K562 (cell line): ENCODE measurements around the gene OXSR1. TPM values are rescaled to one million over a fixed set of nuclear protein-coding genes. Genes with fewer than 3 reads are reported as not detected.

Source experiments
- CREB1 ChIP-seq, 2 experiments: sonication (generic) in 1 of 2; formaldehyde crosslinking in 1 of 2; IDR thresholded peaks; 2 replicates each; pipeline versions ENCODE4 v1.6.1 to v1.8.0; 2012 to 2022; ENCODE audit warnings: inconsistent platforms in 1 of 2, mild to moderate bottlenecking in 1 of 2, missing genetic modification reagents in 1 of 2, moderate library complexity in 1 of 2
- GABPA ChIP-seq: fragments of 200-800 bp; sonication (Bioruptor generic); conservative IDR thresholded peaks from 2 replicates; pipeline ENCODE4 v1.6.1; 2016; ENCODE audit warnings: low read depth, missing genetic modification characterization, missing compliant biosample characterization
- L3MBTL2 ChIP-seq: fragments of 450-650 bp; IDR thresholded peaks from 2 replicates; pipeline ENCODE4 v1.6.1; 2016; ENCODE audit warnings: mild to moderate bottlenecking, moderate library complexity
- MEIS2 ChIP-seq: fragments of 450-650 bp; IDR thresholded peaks from 2 replicates; pipeline ENCODE4 v1.6.1; 2014; ENCODE audit warnings: mild to moderate bottlenecking; ENCODE audit not compliant: partially characterized antibody
- NFYB ChIP-seq: IDR thresholded peaks from 2 replicates; pipeline ENCODE4 v1.6.1; 2011; ENCODE audit warnings: mild to moderate bottlenecking, moderate library complexity; ENCODE audit not compliant: insufficient read length; ENCODE audit errors: extremely low read depth
- SETDB1 ChIP-seq: IDR thresholded peaks from one replicate; pipeline ENCODE4 v1.6.1; 2012; ENCODE audit warnings: low read length, control low read depth, inconsistent platforms
- ZNF311 ChIP-seq: fragments of 250-450 bp; sonication (Bioruptor Pico); IDR thresholded peaks from 2 replicates; pipeline ENCODE4 v1.4.0; 2020; ENCODE audit warnings: mild to moderate bottlenecking, moderate library complexity
- ZNF384 ChIP-seq: IDR thresholded peaks from 2 replicates; pipeline ENCODE4 v1.6.1; 2012; ENCODE audit warnings: low read depth, low read length, improper control_type of control experiment
- ZNF586 ChIP-seq: fragments of 450-650 bp; formaldehyde crosslinking; conservative IDR thresholded peaks from 2 replicates; pipeline ENCODE4 v1.4.0; 2020; ENCODE audit warnings: mild to moderate bottlenecking, moderate library complexity
- ZNF79 ChIP-seq: fragments of 250-450 bp; sonication (Bioruptor Pico); IDR thresholded peaks from 2 replicates; pipeline ENCODE4 v1.4.0; 2020; ENCODE audit warnings: low read depth, mild to moderate bottlenecking, moderate library complexity
- ZSCAN32 ChIP-seq: fragments of 450-650 bp; formaldehyde crosslinking; IDR thresholded peaks from 2 replicates; pipeline ENCODE4 v1.4.0; 2020; ENCODE audit warnings: mild to moderate bottlenecking, moderate library complexity
- polyA plus RNA-seq, 8 experiments: library from polyadenylated mRNA; depleted of rRNA in 4 of 8; stranded (reverse) in 5 of 8; unstranded in 3 of 8; fragments of >200 nt; fragmentation: Nextera tagmentation in 2 of 8; fragmentation: Illumina TruSeq in 1 of 8; extraction: Ambion mirVana in 2 of 8; extraction: Trizol in 1 of 8; gene quantifications; 2 replicates each; pipeline versions ENCODE4 v1.2.1 to v1.2.3, GENCODE V29; 2011 to 2014; ENCODE audit warnings: inconsistent platforms in 1 of 8, missing spikeins in 1 of 8
- total RNA-seq, 7 experiments: library from RNA; depleted of rRNA in 6 of 7; stranded (reverse); fragments of >200 nt in 6 of 7; fragmentation: Illumina TruSeq in 2 of 7; extraction: Trizol in 2 of 7; gene quantifications; 2 replicates each; pipeline versions ENCODE4 v1.2.1 to v1.2.3, GENCODE V29; 2011 to 2021; ENCODE audit warnings: low replicate concordance in 1 of 7
- TF ChIP-seq, protein P1 (sequence below): fragments of 450-650 bp; IDR thresholded peaks from 2 replicates; pipeline ENCODE4 v1.6.1; 2016; ENCODE audit warnings: mild to moderate bottlenecking, moderate library complexity
- TF ChIP-seq, protein P2 (sequence below): fragments of 450-650 bp; IDR thresholded peaks from 2 replicates; pipeline ENCODE4 v1.6.1; 2016; ENCODE audit warnings: missing biosample characterization, missing genetic modification characterization

Gene OXSR1
- total and polyA plus RNA-seq, 9 of the 15 experiments (the other 6 are each of a cell fraction or from before 2014, with no cell fraction given), result 15.7 to 87.6 (median 48.7) TPM

DNA sequence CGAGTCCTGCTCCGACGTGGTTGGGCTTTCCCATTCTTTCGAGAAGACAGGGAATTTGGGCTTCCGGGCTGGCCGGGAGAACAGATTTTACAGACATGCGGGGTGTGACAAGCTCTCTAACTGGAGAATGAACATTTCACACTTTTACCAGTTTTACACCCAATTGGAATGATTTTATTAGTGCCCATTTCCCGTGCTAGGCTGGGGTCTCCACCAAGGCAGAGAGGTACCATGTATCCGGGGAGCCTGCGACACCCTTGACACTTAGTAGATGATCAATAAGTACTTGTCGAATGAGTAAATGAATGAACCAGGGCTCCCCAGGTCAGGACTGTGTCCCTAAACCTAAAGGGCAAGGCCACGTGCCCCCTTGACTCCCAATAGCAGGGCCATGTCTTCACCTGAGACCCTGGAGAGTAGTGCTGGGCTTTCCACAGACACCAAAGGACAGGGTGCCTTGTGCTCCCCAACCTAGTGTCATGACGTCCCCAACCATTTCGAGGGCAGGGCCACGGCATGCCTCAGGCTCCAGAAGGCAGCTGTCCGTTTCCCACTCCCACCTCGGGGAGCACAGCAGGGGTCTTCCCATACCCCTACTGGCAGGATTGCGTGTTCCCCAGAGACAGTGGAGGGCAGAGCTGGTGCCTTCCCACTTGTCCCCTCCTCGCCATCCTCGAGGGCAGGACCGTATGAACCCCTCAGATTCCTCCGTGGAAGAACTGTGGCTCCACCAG lies 27.6 kb upstream of the OXSR1 start (continued):
- TF ChIP-seq, protein P1, sequence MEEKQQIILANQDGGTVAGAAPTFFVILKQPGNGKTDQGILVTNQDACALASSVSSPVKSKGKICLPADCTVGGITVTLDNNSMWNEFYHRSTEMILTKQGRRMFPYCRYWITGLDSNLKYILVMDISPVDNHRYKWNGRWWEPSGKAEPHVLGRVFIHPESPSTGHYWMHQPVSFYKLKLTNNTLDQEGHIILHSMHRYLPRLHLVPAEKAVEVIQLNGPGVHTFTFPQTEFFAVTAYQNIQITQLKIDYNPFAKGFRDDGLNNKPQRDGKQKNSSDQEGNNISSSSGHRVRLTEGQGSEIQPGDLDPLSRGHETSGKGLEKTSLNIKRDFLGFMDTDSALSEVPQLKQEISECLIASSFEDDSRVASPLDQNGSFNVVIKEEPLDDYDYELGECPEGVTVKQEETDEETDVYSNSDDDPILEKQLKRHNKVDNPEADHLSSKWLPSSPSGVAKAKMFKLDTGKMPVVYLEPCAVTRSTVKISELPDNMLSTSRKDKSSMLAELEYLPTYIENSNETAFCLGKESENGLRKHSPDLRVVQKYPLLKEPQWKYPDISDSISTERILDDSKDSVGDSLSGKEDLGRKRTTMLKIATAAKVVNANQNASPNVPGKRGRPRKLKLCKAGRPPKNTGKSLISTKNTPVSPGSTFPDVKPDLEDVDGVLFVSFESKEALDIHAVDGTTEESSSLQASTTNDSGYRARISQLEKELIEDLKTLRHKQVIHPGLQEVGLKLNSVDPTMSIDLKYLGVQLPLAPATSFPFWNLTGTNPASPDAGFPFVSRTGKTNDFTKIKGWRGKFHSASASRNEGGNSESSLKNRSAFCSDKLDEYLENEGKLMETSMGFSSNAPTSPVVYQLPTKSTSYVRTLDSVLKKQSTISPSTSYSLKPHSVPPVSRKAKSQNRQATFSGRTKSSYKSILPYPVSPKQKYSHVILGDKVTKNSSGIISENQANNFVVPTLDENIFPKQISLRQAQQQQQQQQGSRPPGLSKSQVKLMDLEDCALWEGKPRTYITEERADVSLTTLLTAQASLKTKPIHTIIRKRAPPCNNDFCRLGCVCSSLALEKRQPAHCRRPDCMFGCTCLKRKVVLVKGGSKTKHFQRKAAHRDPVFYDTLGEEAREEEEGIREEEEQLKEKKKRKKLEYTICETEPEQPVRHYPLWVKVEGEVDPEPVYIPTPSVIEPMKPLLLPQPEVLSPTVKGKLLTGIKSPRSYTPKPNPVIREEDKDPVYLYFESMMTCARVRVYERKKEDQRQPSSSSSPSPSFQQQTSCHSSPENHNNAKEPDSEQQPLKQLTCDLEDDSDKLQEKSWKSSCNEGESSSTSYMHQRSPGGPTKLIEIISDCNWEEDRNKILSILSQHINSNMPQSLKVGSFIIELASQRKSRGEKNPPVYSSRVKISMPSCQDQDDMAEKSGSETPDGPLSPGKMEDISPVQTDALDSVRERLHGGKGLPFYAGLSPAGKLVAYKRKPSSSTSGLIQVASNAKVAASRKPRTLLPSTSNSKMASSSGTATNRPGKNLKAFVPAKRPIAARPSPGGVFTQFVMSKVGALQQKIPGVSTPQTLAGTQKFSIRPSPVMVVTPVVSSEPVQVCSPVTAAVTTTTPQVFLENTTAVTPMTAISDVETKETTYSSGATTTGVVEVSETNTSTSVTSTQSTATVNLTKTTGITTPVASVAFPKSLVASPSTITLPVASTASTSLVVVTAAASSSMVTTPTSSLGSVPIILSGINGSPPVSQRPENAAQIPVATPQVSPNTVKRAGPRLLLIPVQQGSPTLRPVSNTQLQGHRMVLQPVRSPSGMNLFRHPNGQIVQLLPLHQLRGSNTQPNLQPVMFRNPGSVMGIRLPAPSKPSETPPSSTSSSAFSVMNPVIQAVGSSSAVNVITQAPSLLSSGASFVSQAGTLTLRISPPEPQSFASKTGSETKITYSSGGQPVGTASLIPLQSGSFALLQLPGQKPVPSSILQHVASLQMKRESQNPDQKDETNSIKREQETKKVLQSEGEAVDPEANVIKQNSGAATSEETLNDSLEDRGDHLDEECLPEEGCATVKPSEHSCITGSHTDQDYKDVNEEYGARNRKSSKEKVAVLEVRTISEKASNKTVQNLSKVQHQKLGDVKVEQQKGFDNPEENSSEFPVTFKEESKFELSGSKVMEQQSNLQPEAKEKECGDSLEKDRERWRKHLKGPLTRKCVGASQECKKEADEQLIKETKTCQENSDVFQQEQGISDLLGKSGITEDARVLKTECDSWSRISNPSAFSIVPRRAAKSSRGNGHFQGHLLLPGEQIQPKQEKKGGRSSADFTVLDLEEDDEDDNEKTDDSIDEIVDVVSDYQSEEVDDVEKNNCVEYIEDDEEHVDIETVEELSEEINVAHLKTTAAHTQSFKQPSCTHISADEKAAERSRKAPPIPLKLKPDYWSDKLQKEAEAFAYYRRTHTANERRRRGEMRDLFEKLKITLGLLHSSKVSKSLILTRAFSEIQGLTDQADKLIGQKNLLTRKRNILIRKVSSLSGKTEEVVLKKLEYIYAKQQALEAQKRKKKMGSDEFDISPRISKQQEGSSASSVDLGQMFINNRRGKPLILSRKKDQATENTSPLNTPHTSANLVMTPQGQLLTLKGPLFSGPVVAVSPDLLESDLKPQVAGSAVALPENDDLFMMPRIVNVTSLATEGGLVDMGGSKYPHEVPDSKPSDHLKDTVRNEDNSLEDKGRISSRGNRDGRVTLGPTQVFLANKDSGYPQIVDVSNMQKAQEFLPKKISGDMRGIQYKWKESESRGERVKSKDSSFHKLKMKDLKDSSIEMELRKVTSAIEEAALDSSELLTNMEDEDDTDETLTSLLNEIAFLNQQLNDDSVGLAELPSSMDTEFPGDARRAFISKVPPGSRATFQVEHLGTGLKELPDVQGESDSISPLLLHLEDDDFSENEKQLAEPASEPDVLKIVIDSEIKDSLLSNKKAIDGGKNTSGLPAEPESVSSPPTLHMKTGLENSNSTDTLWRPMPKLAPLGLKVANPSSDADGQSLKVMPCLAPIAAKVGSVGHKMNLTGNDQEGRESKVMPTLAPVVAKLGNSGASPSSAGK, result peak; percentile 83
- TF ChIP-seq ZNF384 (no peak), L3MBTL2 (peak; percentile 63; the same call in 1 of the 2 replicates), CREB1 (IDR thresholded peaks at IDR 0.05) (0 out of 2 replicates have a peak, but pooled peaks have one; percentile 16), CREB1 (CRISPR knock-in tag; IDR thresholded peaks at IDR 0.05) (no peak), MEIS2 (no peak), NFYB (no peak), GABPA (tag) (peak; percentile 77; the same call in 1 of the 2 replicates), ZNF586 (no peak), SETDB1 (no peak), ZSCAN32 (no peak), ZNF79 (CRISPR knock-in tag) (no peak), ZNF311 (CRISPR knock-in tag) (no peak)
- TF ChIP-seq, protein P2, sequence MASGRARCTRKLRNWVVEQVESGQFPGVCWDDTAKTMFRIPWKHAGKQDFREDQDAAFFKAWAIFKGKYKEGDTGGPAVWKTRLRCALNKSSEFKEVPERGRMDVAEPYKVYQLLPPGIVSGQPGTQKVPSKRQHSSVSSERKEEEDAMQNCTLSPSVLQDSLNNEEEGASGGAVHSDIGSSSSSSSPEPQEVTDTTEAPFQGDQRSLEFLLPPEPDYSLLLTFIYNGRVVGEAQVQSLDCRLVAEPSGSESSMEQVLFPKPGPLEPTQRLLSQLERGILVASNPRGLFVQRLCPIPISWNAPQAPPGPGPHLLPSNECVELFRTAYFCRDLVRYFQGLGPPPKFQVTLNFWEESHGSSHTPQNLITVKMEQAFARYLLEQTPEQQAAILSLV (tag), result no peak
